ENCODE data around the gene SNX9. TPM values are rescaled to one million over a fixed set of nuclear protein-coding genes. Genes with fewer than 3 reads are reported as not detected.

Gene SNX9
- total and polyA plus RNA-seq, 10 of the 15 experiments (the other 5 are each of a cell fraction or from before 2014, with no cell fraction given) = 0.03 to 2.0 (median 0.37) TPM

- no peaks in the 10 kb centered on the region for H3K79me2 ChIP-seq (ENCODE audit: control insufficient read depth, insufficient read depth, low read length)
- no peak overlapping the region for H3K27ac ChIP-seq (ENCODE audit: control insufficient read depth, insufficient read depth)
- H2AFZ ChIP-seq (ENCODE audit: control insufficient read depth, low read depth, low read length) = no peak overlapping the region
- TF ChIP-seq REST (IDR thresholded peaks at IDR 0.05; ENCODE audit: low read depth, low read length) = no peak
- TF ChIP-seq BCLAF1 (IDR thresholded peaks at IDR 0.05) = no peak
- no peak for TF ChIP-seq WRNIP1 (IDR thresholded peaks at IDR 0.05; ENCODE audit: borderline replicate concordance, low read depth, low read length)
- no peak for TF ChIP-seq SIX5 (IDR thresholded peaks at IDR 0.05; ENCODE audit: low read depth, low read length, severe bottlenecking)
- no peak for TF ChIP-seq PML (IDR thresholded peaks at IDR 0.05; ENCODE audit: low read length)
- TF ChIP-seq ETV6 (conservative IDR thresholded peaks at IDR 0.05 in 1 of 2, IDR thresholded peaks at IDR 0.05 in 1 of 2; ENCODE audit: borderline replicate concordance in 1 of 2, low read depth in 1 of 2) = no peak
- no peak for TF ChIP-seq ZNF592 (IDR thresholded peaks at IDR 0.05)
- TF ChIP-seq POLR2AphosphoS2 (IDR thresholded peaks at IDR 0.05; ENCODE audit: low read depth, low read length) = no peak
- no peak for TF ChIP-seq RCOR1 (conservative IDR thresholded peaks at IDR 0.05; ENCODE audit: low read depth, low read length)
- no peak for TF ChIP-seq KDM1A (IDR thresholded peaks at IDR 0.05; ENCODE audit: borderline replicate concordance)
- no peaks in the 10 kb centered on the region for H3K36me3 ChIP-seq (ENCODE audit: control insufficient read depth in 2 of 2, insufficient read depth in 2 of 2, low read length in 1 of 2)
- H3K4me3 ChIP-seq = no peak overlapping the region
- RAD21 ChIA-PET (ENCODE audit: unreplicated experiment) = no interaction called here
- no peaks in the 10 kb centered on the region; the same call in 2 of the 3 replicates for H3K9me3 ChIP-seq (replicated peaks; ENCODE audit: control insufficient read depth, insufficient read depth, low read length)
- no peak for FAIRE-seq
- CTCF ChIA-PET = no interaction called here
- peaks cover 3% of the 10 kb centered on the region for H3K4me1 ChIP-seq (ENCODE audit: control insufficient read depth, insufficient read depth, low read length)
- DNase-seq (ENCODE audit: low read depth, low spot score) = no peak
- no peak overlapping the region for H3K9ac ChIP-seq (ENCODE audit: control insufficient read depth, insufficient read depth, low read length)
- in situ Hi-C loops (cut with MboI) = no loop called here
- no peak overlapping the region for H3K4me2 ChIP-seq (ENCODE audit: control insufficient read depth, insufficient read depth)
- H4K20me1 ChIP-seq (ENCODE audit: control insufficient read depth, insufficient read depth) = no peaks in the 10 kb centered on the region
- POLR2A ChIA-PET = no interaction called here
- H3K27me3 ChIP-seq (replicated peaks in 1 of 2; ENCODE audit: control insufficient read depth in 2 of 2, insufficient read depth in 2 of 2, low read length in 1 of 2) = peaks cover 0 to 22% of the 10 kb centered on the region in 2 experiments; a peak in 2 of 4 replicates
- WGBS (ENCODE audit: insufficient coverage, insufficient replicate concordance, low lambda C conversion rate, missing lambda C conversion rate) = 81% methylated on average over 10 of the region's 10 CpGs
- intact Hi-C loops (cut with micrococcal nuclease; ENCODE audit: unreplicated experiment) = no loop called here
- BruUV-seq (replicated peaks) = no TSS peak
- SMC1A ChIA-PET (ENCODE audit: uncharacterized antibody, unreplicated experiment) = no interaction called here
- ATAC-seq = no peak
Observed at GRCh38 chr6:157825243-157825904, 2.3 kb downstream of the SNX9 start.
